T-helper 2 cell treated with Interferon-gamma antibody and Interleukin-4, amounts not matched to agents 5 μg/mL and 100 μg/mL, for 36 hours (primary cell): ENCODE results near the gene INTS6.

Experiments used
- DNase-seq: peaks from one replicate; pipeline ENCODE4 v3.0.0; 2021; ENCODE audit warnings: low spot score
- H3K27ac Mint-ChIP-seq: one replicate; pipeline ENCODE4 v1.8.0; 2021; ENCODE audit warnings: mild to moderate bottlenecking, mixed read lengths
- H3K27me3 Mint-ChIP-seq: one replicate; pipeline ENCODE4 v1.8.0; 2021; ENCODE audit warnings: low read depth, mixed read lengths
- H3K36me3 Mint-ChIP-seq: one replicate; pipeline ENCODE4 v1.8.0; 2021; ENCODE audit warnings: low read depth, mixed read lengths
- H3K4me1 Mint-ChIP-seq: one replicate; pipeline ENCODE4 v1.8.0; 2021; ENCODE audit warnings: low read depth, mixed read lengths
- H3K4me3 Mint-ChIP-seq: one replicate; pipeline ENCODE4 v1.8.0; 2022; ENCODE audit warnings: mild to moderate bottlenecking, moderate library complexity, mixed read lengths
- H3K9me3 Mint-ChIP-seq: one replicate; pipeline ENCODE4 v1.8.0; 2021; ENCODE audit warnings: mixed read lengths

INTS6 gene

DNA sequence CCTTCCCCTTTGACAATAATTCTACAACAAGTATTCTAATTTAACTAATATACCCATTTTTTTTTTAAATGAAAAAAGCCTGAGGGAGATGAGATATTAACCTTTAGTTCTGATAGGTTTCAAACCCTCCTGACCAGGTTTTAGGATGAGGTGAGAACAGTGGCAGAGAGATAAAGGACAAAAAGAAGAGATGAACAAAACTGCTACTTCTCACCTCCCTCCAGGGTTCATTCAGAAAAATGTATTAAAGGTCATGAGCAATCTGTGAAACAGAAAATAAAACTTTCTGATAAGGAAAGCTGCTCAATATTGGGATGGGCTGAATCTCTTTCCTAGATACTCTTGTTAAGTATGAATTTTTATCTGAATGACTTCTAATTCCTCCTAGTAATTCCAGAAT is 89.2 kb downstream of the INTS6 start:
- H3K36me3 Mint-ChIP-seq, result peaks cover 46% of the 10 kb centered on the region
- no peak for DNase-seq
- H3K27ac Mint-ChIP-seq, result no peak overlapping the region
- no peaks in the 10 kb centered on the region for H3K27me3 Mint-ChIP-seq
- no peaks in the 10 kb centered on the region for H3K9me3 Mint-ChIP-seq
- no peak overlapping the region for H3K4me3 Mint-ChIP-seq
- H3K4me1 Mint-ChIP-seq, result peaks cover 7% of the 10 kb centered on the region

DNA sequence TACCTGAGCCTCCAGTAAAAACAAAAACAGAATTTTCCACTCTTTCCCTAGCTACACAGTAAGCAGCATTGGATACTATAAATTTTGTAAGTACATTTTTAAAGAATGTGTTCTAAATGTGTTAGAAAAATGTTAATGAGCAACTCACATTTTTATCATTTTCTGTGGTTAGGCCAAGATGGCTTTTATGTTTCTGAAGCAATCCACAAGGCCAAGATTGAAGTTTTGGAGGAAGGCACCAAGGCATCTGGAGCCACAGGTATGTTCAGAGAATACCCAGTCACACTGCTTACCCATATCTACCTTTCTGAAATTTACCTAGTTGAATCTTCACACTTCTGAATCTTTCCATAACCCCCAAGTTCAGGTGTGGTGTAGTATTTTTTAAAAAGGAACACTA is 91.7 kb downstream of the INTS6 start:
- no peaks in the 10 kb centered on the region for H3K9me3 Mint-ChIP-seq
- no peaks in the 10 kb centered on the region for H3K27me3 Mint-ChIP-seq
- H3K27ac Mint-ChIP-seq, result no peak overlapping the region
- H3K4me1 Mint-ChIP-seq, result peaks cover 5% of the 10 kb centered on the region
- H3K4me3 Mint-ChIP-seq, result no peak overlapping the region
- no peak for DNase-seq
- peaks cover 36% of the 10 kb centered on the region for H3K36me3 Mint-ChIP-seq

DNA sequence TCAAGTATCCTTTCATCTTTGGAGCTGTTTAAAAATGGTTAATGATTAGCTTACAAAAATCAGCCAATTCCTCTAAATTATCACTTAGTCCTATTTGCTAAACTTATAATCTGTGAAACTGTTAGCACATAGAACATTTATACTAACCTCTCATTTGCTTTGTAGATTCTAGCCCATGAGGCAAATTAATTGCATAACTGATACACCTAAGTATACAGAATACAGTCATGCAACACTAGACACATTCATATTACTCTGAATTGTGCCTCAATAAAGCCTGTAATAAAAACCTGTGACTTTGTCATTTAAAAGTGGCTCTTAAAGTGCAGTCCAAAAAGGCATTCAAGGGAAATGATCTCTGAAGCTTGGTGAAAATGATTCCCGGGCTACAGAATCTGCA is 92.3 kb downstream of the INTS6 start:
- H3K4me1 Mint-ChIP-seq, result peaks cover 5% of the 10 kb centered on the region
- no peak overlapping the region for H3K4me3 Mint-ChIP-seq
- peaks cover 35% of the 10 kb centered on the region for H3K36me3 Mint-ChIP-seq
- no peak overlapping the region for H3K27ac Mint-ChIP-seq
- no peaks in the 10 kb centered on the region for H3K9me3 Mint-ChIP-seq
- H3K27me3 Mint-ChIP-seq, result no peaks in the 10 kb centered on the region
- DNase-seq, result no peak

DNA sequence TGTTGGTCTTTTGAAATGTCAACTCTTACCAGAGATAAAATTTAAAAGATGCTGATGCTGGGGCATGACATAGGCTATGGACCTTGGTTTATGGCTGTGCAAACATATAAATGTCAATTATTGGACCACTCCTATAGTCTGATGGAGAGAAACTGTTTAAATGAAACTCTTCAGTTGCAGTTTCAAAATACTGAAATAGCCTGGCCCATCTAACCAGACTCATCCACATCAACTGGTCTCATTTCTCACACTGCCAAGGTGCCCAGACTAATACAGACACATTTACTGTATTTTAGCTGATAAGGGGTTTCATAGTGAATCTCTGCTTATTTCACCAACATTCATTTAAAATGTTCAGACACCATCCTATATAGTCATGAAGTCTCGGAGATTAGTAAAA is 93.5 kb downstream of the INTS6 start:
- Mint-ChIP-seq H3K4me3 (no peak overlapping the region), H3K4me1 (no peaks in the 10 kb centered on the region), H3K27me3 (no peaks in the 10 kb centered on the region), H3K9me3 (no peaks in the 10 kb centered on the region), H3K36me3 (peaks cover 24% of the 10 kb centered on the region), H3K27ac (no peak overlapping the region)
- no peak for DNase-seq

DNA sequence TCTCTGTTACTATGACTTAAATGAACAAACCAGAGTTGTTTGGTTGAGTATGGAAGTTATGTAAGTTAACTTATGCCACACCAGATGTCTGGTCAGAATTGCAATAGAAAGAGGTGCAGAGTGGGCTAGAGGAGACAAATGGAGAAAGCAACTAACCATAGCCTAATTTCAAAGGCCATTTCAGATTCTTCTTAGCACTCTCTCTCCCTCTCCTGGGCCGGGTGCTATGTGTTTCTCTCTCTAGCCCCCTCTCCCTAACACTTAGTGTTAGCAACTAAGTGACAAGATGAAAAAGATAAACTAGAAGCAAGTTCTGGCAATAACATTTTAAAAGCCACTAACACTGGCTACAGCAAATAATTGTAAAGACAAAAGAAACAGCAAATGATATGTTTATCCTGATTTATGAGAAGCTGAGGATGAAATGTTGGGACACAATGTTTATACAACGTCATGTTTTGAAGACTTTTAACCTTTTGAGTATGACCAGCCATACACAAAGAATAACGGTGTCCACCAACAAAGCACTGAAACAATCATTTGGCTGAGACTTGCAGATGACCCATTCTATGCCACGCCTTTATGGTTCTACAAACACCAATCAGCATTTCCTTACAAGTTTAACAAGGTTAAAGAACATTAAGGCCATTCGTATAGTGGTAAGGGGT is 94.8 kb downstream of the INTS6 start:
- H3K9me3 Mint-ChIP-seq, result no peaks in the 10 kb centered on the region
- no peaks in the 10 kb centered on the region for H3K27me3 Mint-ChIP-seq
- H3K4me3 Mint-ChIP-seq, result no peak overlapping the region
- H3K27ac Mint-ChIP-seq, result no peak overlapping the region
- H3K4me1 Mint-ChIP-seq, result no peaks in the 10 kb centered on the region
- H3K36me3 Mint-ChIP-seq, result peaks cover 21% of the 10 kb centered on the region
- no peak for DNase-seq

DNA sequence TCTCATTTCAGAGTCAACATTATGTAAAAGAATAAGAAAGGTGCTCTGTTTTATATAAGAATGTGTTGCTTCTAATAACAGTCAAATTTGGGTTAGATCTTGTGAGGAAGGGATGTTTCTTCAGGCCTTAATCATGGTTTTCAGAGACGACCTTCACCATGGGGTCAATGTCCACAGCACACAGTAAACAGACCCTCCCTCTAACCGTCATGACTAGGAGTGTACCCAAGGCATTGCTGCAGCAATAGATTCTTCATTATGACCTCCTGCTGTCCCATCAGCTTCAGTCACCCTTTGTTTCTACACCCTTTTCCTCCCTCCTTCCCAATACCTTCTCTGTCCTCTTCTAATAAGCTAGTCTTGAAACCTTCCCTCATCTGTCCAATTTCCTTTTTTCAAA is 97.6 kb downstream of the INTS6 start:
- DNase-seq, result no peak
- H3K4me1 Mint-ChIP-seq, result no peaks in the 10 kb centered on the region
- no peak overlapping the region for H3K4me3 Mint-ChIP-seq
- H3K36me3 Mint-ChIP-seq, result peaks cover 1% of the 10 kb centered on the region
- H3K27me3 Mint-ChIP-seq, result peaks cover 3% of the 10 kb centered on the region
- no peak overlapping the region for H3K27ac Mint-ChIP-seq
- no peaks in the 10 kb centered on the region for H3K9me3 Mint-ChIP-seq

DNA sequence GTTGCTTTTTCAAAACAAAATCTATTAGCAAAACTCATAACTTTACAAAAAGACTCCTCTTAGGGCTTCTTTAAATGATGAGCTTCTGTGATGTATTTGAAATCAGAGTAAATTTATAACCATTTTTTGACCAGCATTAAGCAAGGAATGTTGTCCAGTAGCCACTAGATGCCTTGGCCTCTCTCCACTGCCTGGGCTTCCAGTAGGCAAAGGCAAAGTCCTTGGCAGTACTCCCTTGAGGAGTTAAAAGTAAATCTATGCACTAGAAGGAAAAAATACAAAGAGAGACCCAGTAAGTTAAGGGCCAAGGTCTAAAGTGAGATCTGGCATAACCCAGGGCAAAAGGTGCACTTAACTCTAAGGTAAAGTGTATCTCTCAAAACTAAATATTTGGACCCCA is 103.8 kb downstream of the INTS6 start:
- Mint-ChIP-seq H3K27me3 (peaks cover 3% of the 10 kb centered on the region), H3K36me3 (no peaks in the 10 kb centered on the region), H3K4me1 (no peaks in the 10 kb centered on the region)

DNA sequence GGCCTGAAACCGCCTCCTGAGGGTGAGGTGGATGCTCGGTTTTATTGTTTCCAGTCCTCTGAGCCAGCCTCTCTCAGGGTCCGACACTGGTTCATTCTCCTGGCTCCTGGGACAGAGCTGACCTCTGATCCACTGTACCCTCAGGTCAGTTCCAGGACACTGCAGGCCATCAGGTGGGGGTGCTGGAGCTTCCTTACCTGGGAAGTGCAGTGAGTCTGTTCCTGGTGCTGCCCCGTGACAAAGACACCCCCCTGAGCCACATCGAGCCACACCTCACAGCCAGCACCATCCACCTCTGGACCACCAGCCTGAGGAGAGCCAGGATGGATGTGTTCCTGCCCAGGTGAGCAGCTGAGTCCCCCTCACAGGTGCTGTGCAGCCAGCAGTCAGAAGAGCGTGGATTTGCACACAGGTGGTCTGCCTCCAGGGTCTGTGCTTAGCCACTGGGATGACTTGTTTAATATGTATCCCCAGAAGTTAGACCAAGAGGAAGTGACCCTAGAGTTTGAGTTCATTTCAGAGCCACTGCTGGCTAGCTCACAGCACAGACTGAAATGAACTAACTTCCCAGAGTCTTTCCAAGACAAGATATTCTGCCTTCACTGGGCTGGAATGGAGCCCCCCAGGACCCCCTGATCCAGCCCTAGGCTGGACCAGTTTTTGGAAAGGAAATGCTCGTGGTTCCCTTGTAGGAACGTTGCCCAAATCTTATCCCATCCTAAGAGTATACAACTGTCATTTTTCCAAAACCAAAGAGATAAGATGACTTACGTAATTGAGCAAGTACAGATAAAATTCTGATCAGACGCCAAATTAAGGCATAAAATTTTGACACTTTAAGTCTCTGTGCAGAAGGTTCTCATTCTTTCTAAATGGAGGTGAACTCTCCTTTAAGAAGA is 104.5 kb downstream of the INTS6 start:
- Mint-ChIP-seq H3K4me3 (no peak overlapping the region), H3K9me3 (no peaks in the 10 kb centered on the region), H3K36me3 (no peaks in the 10 kb centered on the region), H3K27ac (no peak overlapping the region), H3K27me3 (peaks cover 3% of the 10 kb centered on the region), H3K4me1 (no peaks in the 10 kb centered on the region)
- DNase-seq, result no peak

More for the DNA sequence above, 103.8 kb downstream of the INTS6 start:
- H3K4me3 Mint-ChIP-seq, result no peak overlapping the region
- H3K27ac Mint-ChIP-seq, result no peak overlapping the region
- DNase-seq, result no peak
- H3K9me3 Mint-ChIP-seq, result no peaks in the 10 kb centered on the region

DNA sequence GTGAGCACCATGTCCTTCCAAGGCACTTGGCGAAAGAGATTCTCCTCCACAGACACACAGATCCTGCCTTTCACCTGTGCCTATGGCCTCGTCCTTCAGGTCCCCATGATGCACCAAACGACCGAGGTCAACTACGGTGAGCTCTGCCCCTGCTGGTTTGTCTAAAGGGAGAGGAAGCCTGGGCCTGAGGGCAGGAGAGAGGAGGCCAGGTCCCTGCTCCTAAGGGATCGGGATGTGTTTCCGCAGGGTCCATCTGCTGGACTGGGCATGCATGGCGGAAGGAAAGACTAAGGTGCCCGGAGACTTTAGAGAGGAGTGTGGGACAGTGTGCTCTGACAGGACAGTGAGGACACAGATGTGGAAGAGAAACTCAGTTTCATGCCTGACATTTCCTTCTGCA is 105.7 kb downstream of the INTS6 start:
- H3K27ac Mint-ChIP-seq, result no peak overlapping the region
- H3K36me3 Mint-ChIP-seq, result no peaks in the 10 kb centered on the region
- H3K4me3 Mint-ChIP-seq, result no peak overlapping the region
- peaks cover 3% of the 10 kb centered on the region for H3K27me3 Mint-ChIP-seq
- no peak for DNase-seq
- no peaks in the 10 kb centered on the region for H3K4me1 Mint-ChIP-seq
- no peaks in the 10 kb centered on the region for H3K9me3 Mint-ChIP-seq

DNA sequence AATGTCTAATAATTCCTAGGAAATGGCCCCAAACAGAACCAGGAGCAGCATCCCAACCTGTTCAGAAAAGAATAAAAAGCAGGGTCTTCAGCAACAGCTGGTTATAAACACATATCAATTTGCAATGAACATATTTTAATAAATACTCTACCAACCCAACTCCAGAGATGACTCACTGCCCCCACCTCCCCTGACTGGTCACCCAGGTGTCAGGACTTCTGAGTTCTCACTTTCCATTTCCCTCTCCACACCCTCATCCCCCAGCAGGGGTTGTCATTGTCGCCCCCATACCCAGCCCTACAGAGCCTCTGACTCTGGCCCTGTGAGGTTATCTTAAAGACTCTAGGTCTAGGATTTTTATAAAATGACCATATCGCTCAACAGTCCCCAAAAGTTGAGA is 106.4 kb downstream of the INTS6 start:
- Mint-ChIP-seq H3K4me1 (no peaks in the 10 kb centered on the region), H3K27ac (no peak overlapping the region), H3K9me3 (no peaks in the 10 kb centered on the region), H3K27me3 (no peaks in the 10 kb centered on the region), H3K4me3 (no peak overlapping the region), H3K36me3 (no peaks in the 10 kb centered on the region)
- no peak for DNase-seq

DNA sequence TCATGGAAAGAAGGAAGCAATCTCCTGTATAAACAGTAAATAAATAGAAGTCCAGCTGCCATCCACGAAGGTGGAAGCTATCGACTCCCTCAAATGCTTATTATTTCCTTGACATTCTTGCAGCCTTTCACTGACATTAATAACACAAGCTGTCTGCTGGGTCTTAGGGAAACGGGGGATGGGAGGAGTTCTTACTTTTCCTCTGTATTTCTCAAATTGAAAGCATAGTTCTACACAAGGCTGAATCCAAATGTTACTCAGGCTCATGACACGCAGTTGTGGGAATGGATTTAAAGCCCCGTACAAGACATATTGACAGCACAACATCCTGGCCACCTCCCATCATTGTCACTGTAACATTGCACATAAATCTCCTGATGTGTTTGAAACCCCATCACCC is 109.4 kb downstream of the INTS6 start:
- no peaks in the 10 kb centered on the region for H3K27me3 Mint-ChIP-seq
- H3K9me3 Mint-ChIP-seq, result no peaks in the 10 kb centered on the region
- DNase-seq, result no peak
- no peaks in the 10 kb centered on the region for H3K36me3 Mint-ChIP-seq
- H3K4me1 Mint-ChIP-seq, result peaks cover 4% of the 10 kb centered on the region
- no peak overlapping the region for H3K4me3 Mint-ChIP-seq
- no peak overlapping the region for H3K27ac Mint-ChIP-seq

DNA sequence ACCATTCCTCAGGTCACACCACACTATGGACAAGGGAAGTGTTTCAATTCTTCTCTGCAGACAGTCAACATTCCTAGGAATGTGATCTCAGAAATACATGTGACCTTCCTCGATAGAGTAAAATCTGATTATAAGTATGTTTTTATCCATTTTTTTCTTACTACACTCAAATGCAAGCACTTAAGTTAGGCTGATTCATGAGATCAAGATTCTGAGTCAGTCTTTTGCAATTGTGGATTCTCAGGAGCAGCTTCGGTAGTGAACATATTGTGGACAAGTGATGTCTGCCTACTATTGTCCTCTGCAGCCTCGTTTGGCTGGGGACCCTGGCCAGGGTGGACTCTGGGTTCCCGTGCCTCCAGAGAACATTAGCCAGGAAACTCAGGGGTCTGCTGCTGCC is 110.1 kb downstream of the INTS6 start:
- Mint-ChIP-seq H3K4me3 (no peak overlapping the region), H3K36me3 (no peaks in the 10 kb centered on the region), H3K27me3 (no peaks in the 10 kb centered on the region), H3K27ac (no peak overlapping the region), H3K4me1 (peaks cover 4% of the 10 kb centered on the region), H3K9me3 (no peaks in the 10 kb centered on the region)
- no peak for DNase-seq

DNA sequence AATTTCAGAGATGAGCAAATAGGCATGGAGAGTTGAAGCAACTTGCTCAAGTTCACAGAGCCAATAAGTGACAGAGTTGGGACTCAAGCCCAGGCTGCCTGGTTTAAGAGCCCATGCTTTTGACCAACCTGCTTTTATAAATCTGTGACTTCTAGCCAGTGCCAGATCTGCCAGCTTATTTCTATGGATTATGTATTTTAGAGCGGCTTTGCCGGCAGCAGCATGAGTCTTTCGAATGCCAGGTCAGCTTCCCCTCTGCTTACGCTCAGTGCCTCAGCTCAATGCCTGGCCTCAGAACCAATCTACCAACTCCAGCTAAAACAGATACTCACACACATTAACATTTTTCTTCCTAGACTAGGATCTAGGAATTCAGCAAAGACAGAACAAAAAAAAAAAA is 111.0 kb downstream of the INTS6 start:
- Mint-ChIP-seq H3K9me3 (no peaks in the 10 kb centered on the region), H3K27me3 (no peaks in the 10 kb centered on the region), H3K4me1 (peaks cover 4% of the 10 kb centered on the region), H3K4me3 (no peak overlapping the region), H3K36me3 (no peaks in the 10 kb centered on the region), H3K27ac (no peak overlapping the region)
- DNase-seq, result no peak

DNA sequence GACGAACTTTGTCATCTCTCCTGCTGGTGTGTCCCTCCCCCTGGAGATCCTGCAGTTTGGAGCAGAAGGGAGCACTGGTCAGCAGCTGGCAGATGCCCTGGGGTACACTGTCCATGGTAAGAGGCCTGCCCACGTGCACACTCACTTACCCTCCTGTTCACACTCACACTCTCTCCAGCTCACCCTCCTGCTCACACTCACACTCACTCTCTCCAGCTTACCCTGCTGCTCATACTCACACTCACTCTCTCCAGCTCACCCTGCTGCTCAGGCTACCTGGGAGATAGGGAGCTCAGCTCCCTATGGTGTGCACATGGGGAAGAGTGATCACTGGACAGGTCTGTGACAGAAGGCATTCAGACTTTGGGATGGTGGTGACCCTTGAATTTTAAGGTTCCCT is 111.6 kb downstream of the INTS6 start:
- DNase-seq, result no peak
- peaks cover 4% of the 10 kb centered on the region for H3K4me1 Mint-ChIP-seq
- H3K27me3 Mint-ChIP-seq, result peaks cover 3% of the 10 kb centered on the region
- H3K4me3 Mint-ChIP-seq, result no peak overlapping the region
- no peaks in the 10 kb centered on the region for H3K36me3 Mint-ChIP-seq
- H3K9me3 Mint-ChIP-seq, result no peaks in the 10 kb centered on the region
- no peak overlapping the region for H3K27ac Mint-ChIP-seq
